B cell (primary cell): ENCODE data around the gene TNPO3. TPM values are rescaled to one million over a fixed set of nuclear protein-coding genes. Genes with fewer than 3 reads are reported as not detected.

Source experiments
- ATAC-seq: fragments of 200-7000 bp; cut with Tn5 transposase; one replicate; pipeline ENCODE4 v1.10.0; 2021; ENCODE audit warnings: low read depth, mild to moderate bottlenecking, moderate number of reproducible peaks, moderate library complexity
- CTCF ChIA-PET: fragments of 350-600 bp; sonication (Branson Sonifier 250); formaldehyde crosslinking; loops from one replicate; lab custom pipeline; 2021; ENCODE audit warnings: antibody characterized with exemption, inconsistent platforms; lab: Charles Lee
- POLR2A ChIA-PET: fragments of 350-600 bp; sonication (Branson Sonifier 250); formaldehyde crosslinking; loops from one replicate; lab custom pipeline; 2021; ENCODE audit warnings: antibody characterized with exemption; lab: Charles Lee
- DNase-seq: peaks from one replicate; pipeline ENCODE4 v3.0.0; 2013
- H2AFZ ChIP-seq: 2 replicates; pipeline ENCODE4 v1.6.1; 2012; ENCODE audit warnings: mild to moderate bottlenecking, low read depth, low read length; ENCODE audit not compliant: insufficient read depth, poor library complexity, severe bottlenecking
- H3K27ac ChIP-seq, 2 donors: 1 replicate in 1 of 2; 2 replicates in 1 of 2; pipeline ENCODE4 v1.5.1; 2012 to 2013; ENCODE audit warnings: low read length in 2 of 2, mild to moderate bottlenecking in 2 of 2, moderate library complexity in 1 of 2
- H3K27me3 ChIP-seq, 4 experiments: fragments of 200-600 bp in 1 of 4; sonication (generic) in 1 of 4; replicated peaks in 1 of 4; 1 replicate in 2 of 4; 2 replicates in 2 of 4; pipeline versions ENCODE4 v1.6.1 to v1.7.0; 2013 to 2016; ENCODE audit warnings: low read length in 3 of 4, mild to moderate bottlenecking in 2 of 4, mixed read lengths in 1 of 4, moderate library complexity in 1 of 4; ENCODE audit not compliant: insufficient read depth in 4 of 4, control insufficient read depth in 3 of 4; ENCODE audit errors: control extremely low read depth in 1 of 4
- H3K36me3 ChIP-seq, 2 experiments: replicated peaks in 1 of 2; 1 replicate in 1 of 2; 2 replicates in 1 of 2; pipeline versions ENCODE4 v1.6.1 to v1.7.1; 2013; ENCODE audit warnings: low read length in 1 of 2; ENCODE audit not compliant: insufficient read depth in 2 of 2, control insufficient read depth in 1 of 2; ENCODE audit errors: control extremely low read depth in 1 of 2, extremely low read depth in 1 of 2
- H3K4me1 ChIP-seq, 2 donors: fragments of 200-600 bp in 1 of 2; sonication (generic) in 1 of 2; 1 replicate in 1 of 2; 2 replicates in 1 of 2; pipeline versions ENCODE4 v1.5.1 to v1.6.1; 2013 to 2017; ENCODE audit warnings: low read length in 2 of 2; ENCODE audit not compliant: control insufficient read depth in 2 of 2, insufficient read depth in 2 of 2
- H3K4me2 ChIP-seq: replicated peaks from 2 replicates; pipeline ENCODE3; 2012; ENCODE audit warnings: mild to moderate bottlenecking, low read depth, low read length; ENCODE audit not compliant: poor library complexity, severe bottlenecking
- H3K4me3 ChIP-seq, 5 experiments: fragments of 200-600 bp in 1 of 5; sonication (generic) in 1 of 5; 1 replicate in 3 of 5; 2 replicates in 2 of 5; pipeline versions ENCODE4 v1.5.1 to v1.7.0; 2011 to 2016; ENCODE audit warnings: low read length in 4 of 5, mild to moderate bottlenecking in 4 of 5, low read depth in 2 of 5, control low read depth in 1 of 5, moderate library complexity in 1 of 5; ENCODE audit not compliant: insufficient read depth in 1 of 5; ENCODE audit errors: control extremely low read depth in 1 of 5, extremely low read depth in 1 of 5
- H3K79me2 ChIP-seq: fragments of 200-600 bp; sonication (generic); one replicate; pipeline ENCODE4 v1.6.0; 2016; ENCODE audit warnings: low read length; ENCODE audit not compliant: control insufficient read depth, insufficient read depth
- H3K9ac ChIP-seq: fragments of 200-600 bp; sonication (generic); 2 replicates; pipeline ENCODE4 v1.6.1; 2017; ENCODE audit warnings: mild to moderate bottlenecking, low read length, moderate library complexity
- H3K9me3 ChIP-seq, 3 donors: one replicate each; pipeline versions ENCODE4 v1.6.1 to v1.7.1; 2013; ENCODE audit warnings: low read length in 2 of 3; ENCODE audit not compliant: control insufficient read depth in 2 of 3, insufficient read depth in 1 of 3; ENCODE audit errors: control extremely low read depth in 1 of 3
- H4K20me1 ChIP-seq: 2 replicates; pipeline ENCODE4 v1.6.0; 2012; ENCODE audit warnings: mild to moderate bottlenecking, low read length; ENCODE audit not compliant: insufficient read depth, control insufficient read depth, poor library complexity, severe bottlenecking
- H3K27ac Mint-ChIP-seq: one replicate; pipeline ENCODE4 v1.8.0; 2021; ENCODE audit warnings: mixed read lengths
- H3K27me3 Mint-ChIP-seq: one replicate; pipeline ENCODE4 v1.8.0; 2021; ENCODE audit warnings: mixed read lengths
- H3K4me1 Mint-ChIP-seq: one replicate; pipeline ENCODE4 v1.8.0; 2021; ENCODE audit warnings: mixed read lengths
- H3K4me3 Mint-ChIP-seq: one replicate; pipeline ENCODE4 v1.8.0; 2021; ENCODE audit warnings: mixed read lengths
- H3K9me3 Mint-ChIP-seq: one replicate; pipeline ENCODE4 v1.8.0; 2022; ENCODE audit warnings: mixed read lengths; ENCODE audit not compliant: insufficient read depth
- EZH2 ChIP-seq: IDR thresholded peaks from 2 replicates; pipeline ENCODE4 v1.6.1; 2012; ENCODE audit warnings: borderline replicate concordance, low read depth, mild to moderate bottlenecking, moderate library complexity, low read length; ENCODE audit not compliant: insufficient read depth, poor library complexity, severe bottlenecking
- WGBS: methylation state at CpG from one replicate; pipeline ENCODE4 v1.1.5; 2013; ENCODE audit warnings: missing lambda C conversion rate; ENCODE audit not compliant: insufficient coverage; 5-methylcytosine and 5-hydroxymethylcytosine counted together
- intact Hi-C: fragments of 100-400 bp; cut with micrococcal nuclease; formaldehyde crosslinking; loops from one replicate; pipeline ENCODE4 v1.10.0; 2022
- polyA plus RNA-seq: library from polyadenylated mRNA; depleted of rRNA; stranded (reverse); fragments of >200 nt; gene quantifications from 2 replicates; pipeline ENCODE4 v1.2.3, GENCODE V29; 2012
- total RNA-seq, 2 donors: library from RNA; stranded (reverse); fragments of 120-200 nt in 1 of 2; gene quantifications; 1 replicate in 1 of 2; 2 replicates in 1 of 2; pipeline versions ENCODE4 v1.2.3 to v1.2.4, GENCODE V29; 2013 to 2022
- TF ChIP-seq, protein P1 (sequence below): fragments of 200-600 bp; IDR thresholded peaks from one replicate; pipeline ENCODE4 v1.8.0; 2022; ENCODE audit warnings: antibody characterized with exemption, mild to moderate bottlenecking

TNPO3 gene
- total and polyA plus RNA-seq, 2 donors (not counting 1 experiment from before 2014, with no cell fraction given): 19.0 to 48.3 TPM

DNA sequence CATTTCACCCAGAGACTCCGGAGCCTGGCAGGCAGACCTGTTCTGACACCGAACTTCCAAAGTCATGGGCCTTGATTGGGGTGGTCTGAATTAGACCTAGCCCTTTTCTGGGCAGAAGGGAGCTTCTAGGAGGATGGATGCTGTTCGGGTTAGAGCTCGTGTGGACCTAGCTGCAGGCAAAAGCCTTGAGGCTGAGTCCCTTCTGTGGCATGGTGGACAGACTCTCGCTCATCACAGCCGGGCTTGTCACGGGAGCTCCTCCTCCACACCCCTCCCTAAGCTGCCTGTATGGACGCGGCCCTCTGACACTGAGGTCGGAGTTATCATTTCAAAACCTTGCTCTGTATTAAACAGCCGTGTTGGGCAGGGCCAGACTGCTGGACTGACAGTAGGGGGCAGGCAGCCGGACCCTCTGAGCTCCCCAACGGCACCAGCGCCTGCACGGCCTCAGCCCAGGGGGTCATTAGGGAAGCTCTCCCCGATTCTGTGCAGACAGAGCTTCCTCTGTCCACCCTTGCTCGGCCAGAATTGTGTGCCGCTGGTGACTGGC lies 115.0 kb downstream of the TNPO3 start:
- peak; percentile 25 for ATAC-seq
- peaks cover 14% of the 10 kb centered on the region for H4K20me1 ChIP-seq
- no peak for TF ChIP-seq EZH2
- TF ChIP-seq, protein P1, sequence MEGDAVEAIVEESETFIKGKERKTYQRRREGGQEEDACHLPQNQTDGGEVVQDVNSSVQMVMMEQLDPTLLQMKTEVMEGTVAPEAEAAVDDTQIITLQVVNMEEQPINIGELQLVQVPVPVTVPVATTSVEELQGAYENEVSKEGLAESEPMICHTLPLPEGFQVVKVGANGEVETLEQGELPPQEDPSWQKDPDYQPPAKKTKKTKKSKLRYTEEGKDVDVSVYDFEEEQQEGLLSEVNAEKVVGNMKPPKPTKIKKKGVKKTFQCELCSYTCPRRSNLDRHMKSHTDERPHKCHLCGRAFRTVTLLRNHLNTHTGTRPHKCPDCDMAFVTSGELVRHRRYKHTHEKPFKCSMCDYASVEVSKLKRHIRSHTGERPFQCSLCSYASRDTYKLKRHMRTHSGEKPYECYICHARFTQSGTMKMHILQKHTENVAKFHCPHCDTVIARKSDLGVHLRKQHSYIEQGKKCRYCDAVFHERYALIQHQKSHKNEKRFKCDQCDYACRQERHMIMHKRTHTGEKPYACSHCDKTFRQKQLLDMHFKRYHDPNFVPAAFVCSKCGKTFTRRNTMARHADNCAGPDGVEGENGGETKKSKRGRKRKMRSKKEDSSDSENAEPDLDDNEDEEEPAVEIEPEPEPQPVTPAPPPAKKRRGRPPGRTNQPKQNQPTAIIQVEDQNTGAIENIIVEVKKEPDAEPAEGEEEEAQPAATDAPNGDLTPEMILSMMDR: no peak
- peak overlapping the region; percentile 97 for H3K27ac Mint-ChIP-seq
- no peak for DNase-seq
- H3K79me2 ChIP-seq: peaks cover 42% of the 10 kb centered on the region
- peak overlapping the region; percentile 94 for H3K4me3 Mint-ChIP-seq
- peak overlapping the region; percentile 90 for H3K4me2 ChIP-seq
- ChIA-PET CTCF (interaction anchor here (0.8 to 3.6 kb wide), 13 partner anchors 10 to 278 kb away, joined by 3 to 26 read pairs (median 3); partner anchors contain the start of gene TNPO3), POLR2A (interaction anchor here (0.6 to 2.9 kb wide), 9 partner anchors 8 to 196 kb away, joined by 3 to 21 read pairs (median 8); partner anchors contain the start of gene TNPO3)
- no peaks in the 10 kb centered on the region for H3K9me3 Mint-ChIP-seq
- WGBS: 16% methylated on average over 18 of the region's 18 CpGs
- H3K36me3 ChIP-seq: peaks cover 0 to 17% of the 10 kb centered on the region in 2 experiments
- peak overlapping the region; percentile 89 to 99 for H3K27ac ChIP-seq
- H3K9ac ChIP-seq: peak overlapping the region; percentile 92
- no peaks in the 10 kb centered on the region for H3K9me3 ChIP-seq
- no peaks in the 10 kb centered on the region for H3K27me3 Mint-ChIP-seq
- peaks cover 62% of the 10 kb centered on the region for H3K4me1 Mint-ChIP-seq
- H3K27me3 ChIP-seq: no peaks in the 10 kb centered on the region
- H2AFZ ChIP-seq: no peak overlapping the region
- intact Hi-C loops: loop anchor here (1.0 to 2.0 kb wide), 3 partner anchors 15 to 35 kb away; no protein-coding TSS in a partner anchor
- peaks cover 37 to 51% of the 10 kb centered on the region in 2 donors for H3K4me1 ChIP-seq
- peak overlapping the region; percentile 40 to 90 (median 84) for H3K4me3 ChIP-seq
